Parathyroid adenoma (tissue), 2 donors: ENCODE data around the gene SUDS3.

Experiments
- H2AFZ ChIP-seq: fragments of 300-600 bp; sonication (generic); one replicate; pipeline ENCODE4 v1.7.0; 2017; ENCODE audit warnings: antibody characterized with exemption, mild to moderate bottlenecking
- H3K27ac ChIP-seq: fragments of 300-600 bp; sonication (generic); one replicate; pipeline ENCODE4 v1.7.0; 2017
- H3K27me3 ChIP-seq: fragments of 300-600 bp; sonication (generic); one replicate; pipeline ENCODE4 v1.7.0; 2017; ENCODE audit warnings: low read length; ENCODE audit not compliant: control insufficient read depth, insufficient read depth
- H3K36me3 ChIP-seq: fragments of 300-600 bp; sonication (generic); one replicate; pipeline ENCODE4 v1.7.0; 2017; ENCODE audit warnings: low read length; ENCODE audit not compliant: control insufficient read depth, insufficient read depth
- H3K4me1 ChIP-seq: fragments of 300-600 bp; sonication (generic); one replicate; pipeline ENCODE4 v1.7.0; 2017; ENCODE audit warnings: control low read depth
- H3K4me2 ChIP-seq: fragments of 300-600 bp; sonication (generic); one replicate; pipeline ENCODE4 v1.7.0; 2017; ENCODE audit warnings: low read length
- H3K4me3 ChIP-seq: fragments of 300-600 bp; sonication (generic); one replicate; pipeline ENCODE4 v1.7.0; 2017; ENCODE audit warnings: low read depth, low read length
- H3K79me2 ChIP-seq: fragments of 300-600 bp; sonication (generic); one replicate; pipeline ENCODE4 v1.7.0; 2017; ENCODE audit warnings: control low read depth
- H3K9ac ChIP-seq: fragments of 300-600 bp; sonication (generic); one replicate; pipeline ENCODE4 v1.7.0; 2017; ENCODE audit warnings: mild to moderate bottlenecking
- H3K9me3 ChIP-seq: fragments of 300-600 bp; sonication (generic); one replicate; pipeline ENCODE4 v1.7.0; 2017; ENCODE audit warnings: low read length; ENCODE audit not compliant: control insufficient read depth
- TF ChIP-seq, protein P1 (sequence below): fragments of 300-600 bp; sonication (generic); IDR thresholded peaks from one replicate; pipeline ENCODE4 v1.7.0; 2017; ENCODE audit warnings: antibody characterized with exemption, mild to moderate bottlenecking
- donor health status: primary hyperparathyroidism.

SUDS3 gene

DNA sequence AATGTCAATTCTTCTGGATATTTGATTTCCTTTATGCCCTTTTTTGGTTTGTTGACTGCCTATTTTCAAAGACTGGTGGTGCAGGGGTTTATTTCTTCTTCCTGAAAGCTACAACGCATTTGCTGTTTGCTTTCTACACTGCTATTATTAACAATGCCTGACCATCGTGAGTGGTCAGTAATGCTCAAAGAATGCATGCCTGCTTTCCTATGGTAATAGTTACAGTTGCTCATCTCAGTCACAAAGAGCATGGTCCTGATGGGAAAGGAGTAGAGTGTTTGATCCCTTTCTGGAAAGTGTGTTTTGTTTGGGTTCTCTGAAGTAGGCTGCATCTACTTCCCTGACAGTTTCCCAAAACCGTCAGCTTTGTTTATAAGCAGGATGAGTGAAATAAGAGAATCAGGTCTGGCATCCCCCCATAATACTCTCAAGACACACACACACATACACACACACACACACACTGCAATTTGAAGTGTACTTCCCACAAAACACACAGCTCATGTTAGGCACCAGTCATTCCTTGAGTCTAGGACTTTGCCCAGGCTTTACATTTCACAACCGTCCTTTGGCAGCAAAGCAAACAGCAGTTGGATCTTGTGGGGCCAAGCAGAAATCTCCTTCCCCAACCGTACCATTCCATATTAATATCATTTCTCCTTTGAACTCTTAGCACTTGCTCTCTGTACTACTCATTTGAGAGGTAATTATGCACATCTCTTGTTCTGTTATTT is 56.6 kb downstream of the SUDS3 start:
- no peak overlapping the region for H3K27ac ChIP-seq
- H3K27me3 ChIP-seq = no peaks in the 10 kb centered on the region
- H3K36me3 ChIP-seq = no peaks in the 10 kb centered on the region
- no peak overlapping the region for H3K4me3 ChIP-seq
- H3K4me2 ChIP-seq = no peak overlapping the region
- H3K9me3 ChIP-seq = no peaks in the 10 kb centered on the region
- H3K79me2 ChIP-seq = no peaks in the 10 kb centered on the region
- H3K4me1 ChIP-seq = no peaks in the 10 kb centered on the region
- TF ChIP-seq, protein P1, sequence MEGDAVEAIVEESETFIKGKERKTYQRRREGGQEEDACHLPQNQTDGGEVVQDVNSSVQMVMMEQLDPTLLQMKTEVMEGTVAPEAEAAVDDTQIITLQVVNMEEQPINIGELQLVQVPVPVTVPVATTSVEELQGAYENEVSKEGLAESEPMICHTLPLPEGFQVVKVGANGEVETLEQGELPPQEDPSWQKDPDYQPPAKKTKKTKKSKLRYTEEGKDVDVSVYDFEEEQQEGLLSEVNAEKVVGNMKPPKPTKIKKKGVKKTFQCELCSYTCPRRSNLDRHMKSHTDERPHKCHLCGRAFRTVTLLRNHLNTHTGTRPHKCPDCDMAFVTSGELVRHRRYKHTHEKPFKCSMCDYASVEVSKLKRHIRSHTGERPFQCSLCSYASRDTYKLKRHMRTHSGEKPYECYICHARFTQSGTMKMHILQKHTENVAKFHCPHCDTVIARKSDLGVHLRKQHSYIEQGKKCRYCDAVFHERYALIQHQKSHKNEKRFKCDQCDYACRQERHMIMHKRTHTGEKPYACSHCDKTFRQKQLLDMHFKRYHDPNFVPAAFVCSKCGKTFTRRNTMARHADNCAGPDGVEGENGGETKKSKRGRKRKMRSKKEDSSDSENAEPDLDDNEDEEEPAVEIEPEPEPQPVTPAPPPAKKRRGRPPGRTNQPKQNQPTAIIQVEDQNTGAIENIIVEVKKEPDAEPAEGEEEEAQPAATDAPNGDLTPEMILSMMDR = no peak
- H3K9ac ChIP-seq = no peak overlapping the region
- no peak overlapping the region for H2AFZ ChIP-seq

DNA sequence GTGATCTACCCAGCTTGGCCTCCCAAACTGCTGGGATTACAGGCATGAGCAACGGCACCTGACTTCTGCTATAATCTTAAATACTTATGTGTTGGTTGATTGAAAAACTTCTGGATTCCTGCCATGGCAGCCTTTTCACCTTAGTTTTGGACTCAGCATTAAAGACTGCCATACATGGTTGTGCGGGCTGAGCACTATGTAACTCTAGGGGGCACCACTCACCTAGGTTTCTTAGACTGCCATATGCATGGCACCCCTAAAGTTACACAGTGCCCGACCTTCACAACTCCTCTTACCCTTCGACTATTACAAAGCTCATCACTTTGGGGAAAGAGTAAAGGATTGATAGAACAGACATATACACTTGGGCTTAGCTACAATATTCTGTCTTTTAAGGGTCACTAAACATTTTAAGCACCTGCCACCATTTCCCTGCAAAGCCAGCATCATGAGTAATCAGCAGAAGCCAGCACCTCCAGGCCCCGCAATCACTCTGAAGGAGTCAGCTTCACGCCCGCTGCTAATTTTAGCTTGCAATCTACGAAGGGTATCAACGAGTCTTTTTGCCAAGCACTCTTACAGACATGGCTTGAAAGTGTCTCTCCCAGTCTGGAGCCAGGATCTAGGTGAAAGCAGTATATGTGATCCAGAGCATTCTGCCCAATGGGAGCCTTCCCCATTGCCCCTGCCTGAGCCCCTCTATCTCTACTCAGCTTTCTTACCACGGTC is 59.8 kb downstream of the SUDS3 start:
- Histone ChIP-seq H3K27ac (no peak overlapping the region), H3K27me3 (no peaks in the 10 kb centered on the region), H3K36me3 (no peaks in the 10 kb centered on the region), H3K9ac (no peak overlapping the region), H3K9me3 (no peaks in the 10 kb centered on the region), H3K4me3 (no peak overlapping the region), H3K4me1 (no peaks in the 10 kb centered on the region), H3K4me2 (no peak overlapping the region), H2AFZ (no peak overlapping the region), H3K79me2 (no peaks in the 10 kb centered on the region)
- TF ChIP-seq, protein P1 = no peak

DNA sequence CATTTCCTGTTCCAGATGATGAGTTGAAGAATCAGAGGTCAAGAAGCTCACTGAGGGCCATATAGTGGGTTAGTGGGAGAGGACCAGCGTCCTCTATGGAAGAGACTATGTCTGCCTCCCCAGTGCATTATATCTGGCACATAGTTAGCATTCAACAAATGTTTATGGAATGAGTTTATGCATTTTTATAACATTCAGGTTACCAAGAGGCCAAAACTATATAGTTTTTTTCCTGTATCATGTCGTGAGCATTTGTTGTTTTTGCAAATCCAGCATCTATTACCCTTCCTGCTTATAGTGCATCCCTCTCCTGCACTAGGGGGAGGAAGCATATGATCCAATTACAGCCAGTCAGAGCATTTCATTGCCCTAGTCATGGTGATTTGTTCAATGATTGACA is 60.6 kb downstream of the SUDS3 start:
- H3K79me2 ChIP-seq = no peaks in the 10 kb centered on the region
- H3K4me1 ChIP-seq = no peaks in the 10 kb centered on the region

GRCh38 chr12:118439068-118439467 is 62.7 kb downstream of the SUDS3 start:
- no peak overlapping the region for H3K9ac ChIP-seq

More for the DNA sequence above, 60.6 kb downstream of the SUDS3 start:
- Histone ChIP-seq H3K27me3 (no peaks in the 10 kb centered on the region), H3K9me3 (no peaks in the 10 kb centered on the region), H2AFZ (no peak overlapping the region), H3K27ac (no peak overlapping the region), H3K9ac (no peak overlapping the region), H3K4me2 (no peak overlapping the region), H3K4me3 (no peak overlapping the region), H3K36me3 (no peaks in the 10 kb centered on the region)
- TF ChIP-seq, protein P1 = no peak

More at GRCh38 chr12:118439068-118439467, 62.7 kb downstream of the SUDS3 start:
- Histone ChIP-seq H3K36me3 (no peaks in the 10 kb centered on the region), H3K4me3 (no peak overlapping the region), H3K79me2 (no peaks in the 10 kb centered on the region), H3K27ac (no peak overlapping the region), H3K9me3 (no peaks in the 10 kb centered on the region), H3K4me2 (no peak overlapping the region), H2AFZ (no peak overlapping the region), H3K4me1 (no peaks in the 10 kb centered on the region), H3K27me3 (no peaks in the 10 kb centered on the region)
- TF ChIP-seq, protein P1 = no peak
